Measurements from ENCODE around the gene OSGEP. TPM values are rescaled to one million over a fixed set of nuclear protein-coding genes. Genes with fewer than 3 reads are reported as not detected.

OSGEP gene
- total RNA-seq, 1 experiment from 2014 or later: 50.8 TPM

DNA sequence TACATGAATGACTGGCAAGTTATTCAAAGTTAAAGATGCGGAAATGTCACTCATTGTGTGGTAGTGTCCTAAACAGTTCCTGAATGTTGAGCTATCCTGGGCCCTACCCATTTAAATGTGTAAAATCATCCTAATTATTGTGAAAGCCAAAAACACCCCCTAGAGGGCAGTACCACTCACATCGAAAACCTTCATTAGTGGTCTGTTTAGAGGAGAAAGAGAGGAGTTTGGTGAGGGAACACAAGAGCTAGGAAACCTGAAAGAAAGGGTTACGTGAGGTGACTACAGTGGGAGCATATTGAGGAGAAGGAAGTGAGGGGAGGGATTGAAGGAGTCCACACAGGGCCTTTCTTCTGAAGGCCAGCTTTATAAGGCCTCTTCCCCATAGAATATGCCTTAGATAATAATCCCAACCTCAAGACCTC is 38.8 kb downstream of the OSGEP start:
- H3K18ac ChIP-seq (ENCODE audit: insufficient read length, low read depth, low read length): no peak overlapping the region
- no peak overlapping the region for H2BK12ac ChIP-seq (ENCODE audit: insufficient read length, low read depth, low read length)
- H4K20me1 ChIP-seq (ENCODE audit: control insufficient read depth, insufficient read depth, insufficient read length): no peaks in the 10 kb centered on the region
- H2BK20ac ChIP-seq (ENCODE audit: low read depth, low read length, poor library complexity, severe bottlenecking): no peak overlapping the region
- H3K9me3 ChIP-seq (ENCODE audit: control insufficient read depth, low read depth, low read length): no peaks in the 10 kb centered on the region
- no peaks in the 10 kb centered on the region for H3K9me3 Mint-ChIP-seq
- no peaks in the 10 kb centered on the region for H3K4me1 ChIP-seq (ENCODE audit: insufficient read depth, low read length)
- TF ChIP-seq, protein P1, sequence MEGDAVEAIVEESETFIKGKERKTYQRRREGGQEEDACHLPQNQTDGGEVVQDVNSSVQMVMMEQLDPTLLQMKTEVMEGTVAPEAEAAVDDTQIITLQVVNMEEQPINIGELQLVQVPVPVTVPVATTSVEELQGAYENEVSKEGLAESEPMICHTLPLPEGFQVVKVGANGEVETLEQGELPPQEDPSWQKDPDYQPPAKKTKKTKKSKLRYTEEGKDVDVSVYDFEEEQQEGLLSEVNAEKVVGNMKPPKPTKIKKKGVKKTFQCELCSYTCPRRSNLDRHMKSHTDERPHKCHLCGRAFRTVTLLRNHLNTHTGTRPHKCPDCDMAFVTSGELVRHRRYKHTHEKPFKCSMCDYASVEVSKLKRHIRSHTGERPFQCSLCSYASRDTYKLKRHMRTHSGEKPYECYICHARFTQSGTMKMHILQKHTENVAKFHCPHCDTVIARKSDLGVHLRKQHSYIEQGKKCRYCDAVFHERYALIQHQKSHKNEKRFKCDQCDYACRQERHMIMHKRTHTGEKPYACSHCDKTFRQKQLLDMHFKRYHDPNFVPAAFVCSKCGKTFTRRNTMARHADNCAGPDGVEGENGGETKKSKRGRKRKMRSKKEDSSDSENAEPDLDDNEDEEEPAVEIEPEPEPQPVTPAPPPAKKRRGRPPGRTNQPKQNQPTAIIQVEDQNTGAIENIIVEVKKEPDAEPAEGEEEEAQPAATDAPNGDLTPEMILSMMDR (conservative IDR thresholded peaks at IDR 0.05): peak; percentile 77
- H4K5ac ChIP-seq (ENCODE audit: insufficient read length, low read depth, low read length): no peak overlapping the region
- H3K4me2 ChIP-seq (ENCODE audit: insufficient read depth, insufficient read length, low read length): no peak overlapping the region
- H3K23me2 ChIP-seq (ENCODE audit: insufficient read length, low read depth, low read length, poor library complexity, severe bottlenecking): peaks cover 4% of the 10 kb centered on the region
- no peak overlapping the region for H2AK5ac ChIP-seq (ENCODE audit: insufficient read length, low read length)
- H3K56ac ChIP-seq (ENCODE audit: insufficient read length, low read depth, low read length): no peak overlapping the region
- H3K27me3 Mint-ChIP-seq (ENCODE audit: low read depth): no peaks in the 10 kb centered on the region
- WGBS (ENCODE audit: extremely low coverage, insufficient read length, low lambda C conversion rate): no CpG with 5 or more reads among the region's 3 CpGs
- H3K4ac ChIP-seq (ENCODE audit: low read depth, low read length): no peak overlapping the region
- H2BK15ac ChIP-seq (ENCODE audit: low read depth, low read length): no peak overlapping the region
- H3K14ac ChIP-seq (ENCODE audit: insufficient read depth, low read length): no peak overlapping the region
- H4K8ac ChIP-seq (replicated peaks; ENCODE audit: insufficient read length, low read depth, low read length): no peak overlapping the region
- no peak overlapping the region for H2BK5ac ChIP-seq (ENCODE audit: insufficient read length, low read length)
- H2BK120ac ChIP-seq (ENCODE audit: low read depth, low read length, poor library complexity, severe bottlenecking): no peak overlapping the region
- H3K4me1 Mint-ChIP-seq: peaks cover 21 to 24% of the 10 kb centered on the region in 2 experiments
- H3K79me2 ChIP-seq (ENCODE audit: insufficient read depth, low read length): no peaks in the 10 kb centered on the region
- no peak overlapping the region for H3K27ac Mint-ChIP-seq
- H4K91ac ChIP-seq (ENCODE audit: insufficient read length, low read depth, low read length): no peak overlapping the region
- H3K36me3 Mint-ChIP-seq (ENCODE audit: insufficient read depth in 1 of 3, low read depth in 3 of 3): no peaks in the 10 kb centered on the region
- H3K4me3 Mint-ChIP-seq: peak overlapping the region in 1 of 2 experiments; percentile 1; a peak in 1 of 5 replicates
- H3T11ph ChIP-seq (ENCODE audit: low read length): no peak overlapping the region
- no peak overlapping the region for H3K23ac ChIP-seq (ENCODE audit: insufficient read length, low read depth, low read length)
- no peak for DNase-seq
- H3K27ac ChIP-seq (ENCODE audit: insufficient read length, low read depth, low read length): no peak overlapping the region
- H2AFZ ChIP-seq (ENCODE audit: low read length): no peak overlapping the region
- H3K9ac ChIP-seq (ENCODE audit: extremely low read depth, insufficient read length, low read length): no peak overlapping the region
- H3K27me3 ChIP-seq (ENCODE audit: insufficient read depth, low read length): no peaks in the 10 kb centered on the region
- no peaks in the 10 kb centered on the region for H3K79me1 ChIP-seq (ENCODE audit: insufficient read depth, low read depth, low read length, poor library complexity, severe bottlenecking)
